ENCODE results near the gene PLEKHB1. TPM values are rescaled to one million over a fixed set of nuclear protein-coding genes. Genes with fewer than 3 reads are reported as not detected.

Gene PLEKHB1
- total RNA-seq, 1 donor from 2014 or later: 8.8 TPM

- H3K4me2 ChIP-seq: peak overlapping the region; percentile 80
- Mint-ChIP-seq H3K9me3 (no peaks in the 10 kb centered on the region), H3K4me3 (peak overlapping the region; percentile 91), H3K27ac (peak overlapping the region; percentile 67), H3K36me3 (no peaks in the 10 kb centered on the region), H3K27me3 (ENCODE audit: insufficient read depth, low read depth) (peaks cover 5% of the 10 kb centered on the region), H3K4me1 (peaks cover 26% of the 10 kb centered on the region)
- peaks cover 7% of the 10 kb centered on the region for H3F3A ChIP-seq (ENCODE audit: low read depth)
- H3K27ac ChIP-seq: no peak overlapping the region
- peaks cover 28% of the 10 kb centered on the region for H3K4me1 ChIP-seq
- H3K9ac ChIP-seq: no peak overlapping the region
- H3K27me3 ChIP-seq: no peaks in the 10 kb centered on the region
- no peaks in the 10 kb centered on the region for H3K36me3 ChIP-seq
- H4K20me1 ChIP-seq (ENCODE audit: low read depth): peaks cover 19% of the 10 kb centered on the region
- H3K4me3 ChIP-seq: peak overlapping the region; percentile 77
- TF ChIP-seq EZH2phosphoT487 (IDR thresholded peaks at IDR 0.05): no peak
- TF ChIP-seq EZH2 (IDR thresholded peaks at IDR 0.05): peak; percentile 41
- TF ChIP-seq CTCF (IDR thresholded peaks at IDR 0.05): no peak
- H2AFZ ChIP-seq (replicated peaks): peak overlapping the region; percentile 87
- peaks cover 39% of the 10 kb centered on the region for H3K79me2 ChIP-seq (ENCODE audit: low read depth)
- DNase-seq (ENCODE audit: low spot score): no peak
- H3K9me3 ChIP-seq (ENCODE audit: low read depth): no peaks in the 10 kb centered on the region
Observed at GRCh38 chr11:73598719-73599379, 47.5 kb upstream of the PLEKHB1 start.

- peaks cover 2% of the 10 kb centered on the region for H3K9me3 Mint-ChIP-seq
- Histone ChIP-seq H4K20me1 (ENCODE audit: low read depth) (no peaks in the 10 kb centered on the region), H3K79me2 (ENCODE audit: low read depth) (no peaks in the 10 kb centered on the region), H3K4me1 (no peaks in the 10 kb centered on the region), H3K36me3 (no peaks in the 10 kb centered on the region), H3K9me3 (ENCODE audit: low read depth) (no peaks in the 10 kb centered on the region), H3K4me3 (no peak overlapping the region), H3F3A (ENCODE audit: low read depth) (peaks cover 3% of the 10 kb centered on the region), H3K27me3 (no peaks in the 10 kb centered on the region), H3K9ac (no peak overlapping the region), H3K4me2 (no peak overlapping the region), H3K27ac (no peak overlapping the region), H2AFZ (replicated peaks) (no peak overlapping the region)
- DNase-seq (ENCODE audit: low spot score): no peak
- H3K4me3 Mint-ChIP-seq: no peak overlapping the region
- peaks cover 4% of the 10 kb centered on the region for H3K27me3 Mint-ChIP-seq (ENCODE audit: insufficient read depth, low read depth)
- H3K36me3 Mint-ChIP-seq: no peaks in the 10 kb centered on the region
- no peak overlapping the region for H3K27ac Mint-ChIP-seq
- no peaks in the 10 kb centered on the region for H3K4me1 Mint-ChIP-seq
- TF ChIP-seq CTCF (IDR thresholded peaks at IDR 0.05): no peak
- TF ChIP-seq EZH2 (IDR thresholded peaks at IDR 0.05): no peak
Observed at GRCh38 chr11:73612601-73613140, 33.7 kb upstream of the PLEKHB1 start.

DNA sequence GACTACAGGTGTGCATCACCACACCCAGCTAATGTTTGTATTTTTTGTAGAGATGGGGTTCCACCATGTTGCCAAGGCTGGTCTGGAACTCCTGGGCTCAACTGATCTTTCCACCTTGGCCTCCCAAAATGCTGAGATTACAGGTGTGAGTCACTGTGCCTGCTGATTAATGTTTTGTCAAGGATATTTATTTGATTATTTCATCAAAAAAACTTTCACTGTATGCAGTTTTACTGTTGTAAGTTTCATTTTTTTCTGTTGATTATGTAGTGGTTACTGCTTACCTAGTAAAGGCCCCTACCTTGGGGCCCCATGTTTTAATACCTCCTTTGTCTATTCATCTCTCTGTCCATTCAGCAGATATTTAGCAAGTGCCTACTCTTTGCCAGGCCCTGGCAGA lies 31.8 kb upstream of the PLEKHB1 start:
- H3K9me3 Mint-ChIP-seq: peaks cover 2% of the 10 kb centered on the region
- no peaks in the 10 kb centered on the region for H3K36me3 ChIP-seq
- H3K4me2 ChIP-seq: no peak overlapping the region
- no peaks in the 10 kb centered on the region for H3K9me3 ChIP-seq (ENCODE audit: low read depth)
- H3K4me3 ChIP-seq: no peak overlapping the region
- H3K27ac ChIP-seq: no peak overlapping the region
- H4K20me1 ChIP-seq (ENCODE audit: low read depth): no peaks in the 10 kb centered on the region
- H2AFZ ChIP-seq (replicated peaks): no peak overlapping the region
- no peak overlapping the region for H3K4me3 Mint-ChIP-seq
- DNase-seq (ENCODE audit: low spot score): no peak
- no peaks in the 10 kb centered on the region for H3K4me1 ChIP-seq
- H3K27ac Mint-ChIP-seq: no peak overlapping the region
- no peaks in the 10 kb centered on the region for H3K27me3 ChIP-seq
- no peaks in the 10 kb centered on the region for H3K4me1 Mint-ChIP-seq
- H3K27me3 Mint-ChIP-seq (ENCODE audit: insufficient read depth, low read depth): peaks cover 5% of the 10 kb centered on the region
- no peaks in the 10 kb centered on the region for H3K79me2 ChIP-seq (ENCODE audit: low read depth)
- no peaks in the 10 kb centered on the region for H3K36me3 Mint-ChIP-seq
- H3F3A ChIP-seq (ENCODE audit: low read depth): peaks cover 3% of the 10 kb centered on the region
- H3K9ac ChIP-seq: no peak overlapping the region
- TF ChIP-seq EZH2phosphoT487 (IDR thresholded peaks at IDR 0.05): no peak
- TF ChIP-seq CTCF (IDR thresholded peaks at IDR 0.05): no peak
- TF ChIP-seq EZH2 (IDR thresholded peaks at IDR 0.05): no peak

Measured in neural progenitor cell (in vitro differentiated cells).